WTC11 (cell line): ENCODE data around the gene DPP8. TPM values are rescaled to one million over a fixed set of nuclear protein-coding genes. Genes with fewer than 3 reads are reported as not detected.
"Not testable (repeated sequence)": the region's sequence is repeated elsewhere in the genome, so short reads cannot be mapped to it uniquely, and the experiment has no call there.

ENCODE experiments used
- ATAC-seq: fragments of 200-7000 bp; cut with Tn5 transposase; 2 replicates; pipeline ENCODE4 v1.10.0; 2021; ENCODE audit warnings: mild to moderate bottlenecking, moderate library complexity
- CTCF ChIA-PET: fragments of 300-600 bp; sonication (Branson Sonifier 250); formaldehyde crosslinking; loops from one replicate; lab custom pipeline; 2021; ENCODE audit warnings: antibody characterized with exemption; lab: Charles Lee
- POLR2A ChIA-PET: fragments of 350-600 bp; sonication (Branson Sonifier 250); formaldehyde crosslinking; loops from one replicate; lab custom pipeline; 2021; ENCODE audit warnings: antibody characterized with exemption; lab: Charles Lee
- DNase-seq: peaks from one replicate; pipeline ENCODE4 v3.0.0; 2021; ENCODE audit warnings: low spot score
- H3K27ac Mint-ChIP-seq: 2 replicates; pipeline ENCODE4 v1.8.0; 2021; ENCODE audit warnings: mixed read lengths
- H3K27me3 Mint-ChIP-seq: 2 replicates; pipeline ENCODE4 v1.8.0; 2021; ENCODE audit warnings: low read depth, mild to moderate bottlenecking, moderate library complexity, mixed read lengths
- H3K36me3 Mint-ChIP-seq: 2 replicates; pipeline ENCODE4 v1.8.0; 2021; ENCODE audit warnings: mixed read lengths
- H3K4me1 Mint-ChIP-seq: 2 replicates; pipeline ENCODE4 v1.8.0; 2022; ENCODE audit warnings: mixed read lengths
- H3K4me3 Mint-ChIP-seq: 2 replicates; pipeline ENCODE4 v1.8.0; 2021; ENCODE audit warnings: mild to moderate bottlenecking, moderate library complexity, mixed read lengths
- H3K9me3 Mint-ChIP-seq: 2 replicates; pipeline ENCODE4 v1.8.0; 2021; ENCODE audit warnings: mixed read lengths
- ATF1 ChIP-seq: sonication (generic); formaldehyde crosslinking; IDR thresholded peaks from 2 replicates; pipeline ENCODE4 v1.8.1; 2023; ENCODE audit warnings: mild to moderate bottlenecking, moderate library complexity, missing genetic modification reagents
- CREB1 ChIP-seq: sonication (generic); formaldehyde crosslinking; IDR thresholded peaks from 2 replicates; pipeline ENCODE4 v1.8.0; 2023; ENCODE audit warnings: mild to moderate bottlenecking, missing genetic modification reagents
- ETV6 ChIP-seq: sonication (generic); formaldehyde crosslinking; IDR thresholded peaks from 2 replicates; pipeline ENCODE4 v1.8.1; 2022; ENCODE audit warnings: mild to moderate bottlenecking, missing genetic modification reagents
- NFATC4 ChIP-seq: fragments of 250-450 bp; sonication (Bioruptor Pico); IDR thresholded peaks from 2 replicates; pipeline ENCODE4 v1.9.0; 2021; ENCODE audit warnings: mild to moderate bottlenecking
- RELA ChIP-seq: sonication (generic); formaldehyde crosslinking; IDR thresholded peaks from 2 replicates; pipeline ENCODE4 v1.8.1; 2022; ENCODE audit warnings: missing genetic modification reagents, mild to moderate bottlenecking, borderline replicate concordance
- SMAD3 ChIP-seq: sonication (generic); formaldehyde crosslinking; IDR thresholded peaks from 2 replicates; pipeline ENCODE4 v1.8.0; 2022; ENCODE audit warnings: missing genetic modification reagents, mild to moderate bottlenecking, borderline replicate concordance
- ZNF219 ChIP-seq: sonication (generic); formaldehyde crosslinking; IDR thresholded peaks from 2 replicates; pipeline ENCODE4 v1.8.0; 2023; ENCODE audit warnings: missing genetic modification reagents, mild to moderate bottlenecking, borderline replicate concordance
- total RNA-seq: library from RNA; stranded (reverse); gene quantifications from 3 replicates; pipeline ENCODE4 v1.2.3, GENCODE V29; 2021
- TF ChIP-seq, protein P1 (sequence below): fragments of 200-600 bp; IDR thresholded peaks from 2 replicates; pipeline ENCODE4 v1.8.0; 2022; ENCODE audit warnings: antibody characterized with exemption
- TF ChIP-seq, protein P2 (sequence below): sonication (generic); formaldehyde crosslinking; IDR thresholded peaks from 2 replicates; pipeline ENCODE4 v1.8.0; 2022; ENCODE audit warnings: mild to moderate bottlenecking, missing genetic modification reagents
- TF ChIP-seq, protein P3 (sequence below): sonication (generic); formaldehyde crosslinking; IDR thresholded peaks from 2 replicates; pipeline ENCODE4 v1.8.1; 2022; ENCODE audit warnings: low read depth, missing genetic modification reagents, borderline replicate concordance
- TF ChIP-seq, protein P4 (sequence below): sonication (generic); formaldehyde crosslinking; IDR thresholded peaks from 2 replicates; pipeline ENCODE4 v1.8.1; 2022; ENCODE audit warnings: missing genetic modification reagents, borderline replicate concordance
- TF ChIP-seq, protein P5 (sequence below): sonication (generic); formaldehyde crosslinking; IDR thresholded peaks from 2 replicates; pipeline ENCODE4 v1.8.0; 2022; ENCODE audit warnings: missing genetic modification reagents
- TF ChIP-seq, protein P6 (sequence below): sonication (generic); formaldehyde crosslinking; IDR thresholded peaks from 2 replicates; pipeline ENCODE4 v1.8.0; 2023; ENCODE audit warnings: missing genetic modification reagents

The DPP8 gene
- total RNA-seq, 1 experiment from 2014 or later, result 31.9 TPM

DNA sequence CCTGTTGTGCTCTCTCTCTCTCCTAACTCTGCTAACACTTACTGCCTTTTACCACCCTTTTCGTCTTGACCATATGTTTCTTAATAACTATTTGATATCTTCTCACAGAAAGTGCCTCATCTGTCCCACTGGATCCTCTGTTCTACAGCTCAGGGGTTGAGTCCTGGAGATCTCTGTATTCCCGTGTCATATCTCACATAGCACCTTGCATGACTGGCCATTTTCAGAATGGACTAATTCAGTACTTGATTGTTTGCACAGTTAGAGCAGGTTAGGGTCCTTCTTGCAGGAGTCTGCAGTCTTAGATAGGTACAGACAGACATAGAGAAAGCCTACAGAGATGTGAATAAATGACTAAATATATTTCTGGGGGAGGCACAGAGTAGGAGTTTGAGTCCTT, 33.7 kb upstream of the DPP8 start (continued):
- TF ChIP-seq SMAD3 (CRISPR knock-in tag) (no peak), ATF1 (CRISPR knock-in tag) (no peak), CREB1 (CRISPR knock-in tag) (no peak), NFATC4 (CRISPR knock-in tag) (no peak), ETV6 (CRISPR knock-in tag) (no peak)
- TF ChIP-seq, protein P1, sequence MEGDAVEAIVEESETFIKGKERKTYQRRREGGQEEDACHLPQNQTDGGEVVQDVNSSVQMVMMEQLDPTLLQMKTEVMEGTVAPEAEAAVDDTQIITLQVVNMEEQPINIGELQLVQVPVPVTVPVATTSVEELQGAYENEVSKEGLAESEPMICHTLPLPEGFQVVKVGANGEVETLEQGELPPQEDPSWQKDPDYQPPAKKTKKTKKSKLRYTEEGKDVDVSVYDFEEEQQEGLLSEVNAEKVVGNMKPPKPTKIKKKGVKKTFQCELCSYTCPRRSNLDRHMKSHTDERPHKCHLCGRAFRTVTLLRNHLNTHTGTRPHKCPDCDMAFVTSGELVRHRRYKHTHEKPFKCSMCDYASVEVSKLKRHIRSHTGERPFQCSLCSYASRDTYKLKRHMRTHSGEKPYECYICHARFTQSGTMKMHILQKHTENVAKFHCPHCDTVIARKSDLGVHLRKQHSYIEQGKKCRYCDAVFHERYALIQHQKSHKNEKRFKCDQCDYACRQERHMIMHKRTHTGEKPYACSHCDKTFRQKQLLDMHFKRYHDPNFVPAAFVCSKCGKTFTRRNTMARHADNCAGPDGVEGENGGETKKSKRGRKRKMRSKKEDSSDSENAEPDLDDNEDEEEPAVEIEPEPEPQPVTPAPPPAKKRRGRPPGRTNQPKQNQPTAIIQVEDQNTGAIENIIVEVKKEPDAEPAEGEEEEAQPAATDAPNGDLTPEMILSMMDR, result no peak
- TF ChIP-seq, protein P2, sequence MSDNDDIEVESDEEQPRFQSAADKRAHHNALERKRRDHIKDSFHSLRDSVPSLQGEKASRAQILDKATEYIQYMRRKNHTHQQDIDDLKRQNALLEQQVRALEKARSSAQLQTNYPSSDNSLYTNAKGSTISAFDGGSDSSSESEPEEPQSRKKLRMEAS (CRISPR knock-in tag), result no peak
- TF ChIP-seq, protein P3, sequence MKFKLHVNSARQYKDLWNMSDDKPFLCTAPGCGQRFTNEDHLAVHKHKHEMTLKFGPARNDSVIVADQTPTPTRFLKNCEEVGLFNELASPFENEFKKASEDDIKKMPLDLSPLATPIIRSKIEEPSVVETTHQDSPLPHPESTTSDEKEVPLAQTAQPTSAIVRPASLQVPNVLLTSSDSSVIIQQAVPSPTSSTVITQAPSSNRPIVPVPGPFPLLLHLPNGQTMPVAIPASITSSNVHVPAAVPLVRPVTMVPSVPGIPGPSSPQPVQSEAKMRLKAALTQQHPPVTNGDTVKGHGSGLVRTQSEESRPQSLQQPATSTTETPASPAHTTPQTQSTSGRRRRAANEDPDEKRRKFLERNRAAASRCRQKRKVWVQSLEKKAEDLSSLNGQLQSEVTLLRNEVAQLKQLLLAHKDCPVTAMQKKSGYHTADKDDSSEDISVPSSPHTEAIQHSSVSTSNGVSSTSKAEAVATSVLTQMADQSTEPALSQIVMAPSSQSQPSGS (CRISPR knock-in tag), result no peak
- TF ChIP-seq, protein P4, sequence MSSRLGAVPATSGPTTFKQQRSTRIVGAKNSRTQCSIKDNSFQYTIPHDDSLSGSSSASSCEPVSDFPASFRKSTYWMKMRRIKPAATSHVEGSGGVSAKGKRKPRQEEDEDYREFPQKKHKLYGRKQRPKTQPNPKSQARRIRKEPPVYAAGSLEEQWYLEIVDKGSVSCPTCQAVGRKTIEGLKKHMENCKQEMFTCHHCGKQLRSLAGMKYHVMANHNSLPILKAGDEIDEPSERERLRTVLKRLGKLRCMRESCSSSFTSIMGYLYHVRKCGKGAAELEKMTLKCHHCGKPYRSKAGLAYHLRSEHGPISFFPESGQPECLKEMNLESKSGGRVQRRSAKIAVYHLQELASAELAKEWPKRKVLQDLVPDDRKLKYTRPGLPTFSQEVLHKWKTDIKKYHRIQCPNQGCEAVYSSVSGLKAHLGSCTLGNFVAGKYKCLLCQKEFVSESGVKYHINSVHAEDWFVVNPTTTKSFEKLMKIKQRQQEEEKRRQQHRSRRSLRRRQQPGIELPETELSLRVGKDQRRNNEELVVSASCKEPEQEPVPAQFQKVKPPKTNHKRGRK, result no peak
- TF ChIP-seq, protein P5, sequence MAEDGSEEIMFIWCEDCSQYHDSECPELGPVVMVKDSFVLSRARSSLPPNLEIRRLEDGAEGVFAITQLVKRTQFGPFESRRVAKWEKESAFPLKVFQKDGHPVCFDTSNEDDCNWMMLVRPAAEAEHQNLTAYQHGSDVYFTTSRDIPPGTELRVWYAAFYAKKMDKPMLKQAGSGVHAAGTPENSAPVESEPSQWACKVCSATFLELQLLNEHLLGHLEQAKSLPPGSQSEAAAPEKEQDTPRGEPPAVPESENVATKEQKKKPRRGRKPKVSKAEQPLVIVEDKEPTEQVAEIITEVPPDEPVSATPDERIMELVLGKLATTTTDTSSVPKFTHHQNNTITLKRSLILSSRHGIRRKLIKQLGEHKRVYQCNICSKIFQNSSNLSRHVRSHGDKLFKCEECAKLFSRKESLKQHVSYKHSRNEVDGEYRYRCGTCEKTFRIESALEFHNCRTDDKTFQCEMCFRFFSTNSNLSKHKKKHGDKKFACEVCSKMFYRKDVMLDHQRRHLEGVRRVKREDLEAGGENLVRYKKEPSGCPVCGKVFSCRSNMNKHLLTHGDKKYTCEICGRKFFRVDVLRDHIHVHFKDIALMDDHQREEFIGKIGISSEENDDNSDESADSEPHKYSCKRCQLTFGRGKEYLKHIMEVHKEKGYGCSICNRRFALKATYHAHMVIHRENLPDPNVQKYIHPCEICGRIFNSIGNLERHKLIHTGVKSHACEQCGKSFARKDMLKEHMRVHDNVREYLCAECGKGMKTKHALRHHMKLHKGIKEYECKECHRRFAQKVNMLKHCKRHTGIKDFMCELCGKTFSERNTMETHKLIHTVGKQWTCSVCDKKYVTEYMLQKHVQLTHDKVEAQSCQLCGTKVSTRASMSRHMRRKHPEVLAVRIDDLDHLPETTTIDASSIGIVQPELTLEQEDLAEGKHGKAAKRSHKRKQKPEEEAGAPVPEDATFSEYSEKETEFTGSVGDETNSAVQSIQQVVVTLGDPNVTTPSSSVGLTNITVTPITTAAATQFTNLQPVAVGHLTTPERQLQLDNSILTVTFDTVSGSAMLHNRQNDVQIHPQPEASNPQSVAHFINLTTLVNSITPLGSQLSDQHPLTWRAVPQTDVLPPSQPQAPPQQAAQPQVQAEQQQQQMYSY (CRISPR knock-in tag), result no peak
- TF ChIP-seq, all 79 proteins: peak for 0

DNA sequence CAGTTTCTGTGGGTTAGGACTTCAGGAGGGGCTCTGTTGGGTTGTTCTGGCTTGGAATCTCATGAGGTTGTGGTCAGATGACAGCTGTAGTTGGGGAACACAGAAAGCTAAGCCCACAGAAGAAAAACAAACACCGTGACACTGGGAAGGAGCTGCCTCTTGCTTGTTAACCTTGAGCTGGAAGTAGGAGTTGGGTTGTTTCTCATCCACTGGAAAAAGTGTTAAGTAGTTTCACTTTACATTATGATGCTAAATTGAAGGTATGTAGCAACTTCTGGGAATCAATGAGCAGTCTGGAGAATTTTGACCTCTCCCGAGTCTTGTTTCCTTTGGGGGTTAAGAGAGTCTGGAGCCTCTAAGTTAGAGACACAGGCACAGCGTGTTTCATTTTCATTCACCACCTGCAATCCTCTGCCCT, 33.2 kb upstream of the DPP8 start:
- H3K27ac Mint-ChIP-seq, result peak overlapping the region; percentile 58
- no peak overlapping the region for H3K4me3 Mint-ChIP-seq
- no peak for DNase-seq
- TF ChIP-seq RELA (no peak), ZNF219 (CRISPR knock-in tag) (no peak)
- TF ChIP-seq, protein P6, sequence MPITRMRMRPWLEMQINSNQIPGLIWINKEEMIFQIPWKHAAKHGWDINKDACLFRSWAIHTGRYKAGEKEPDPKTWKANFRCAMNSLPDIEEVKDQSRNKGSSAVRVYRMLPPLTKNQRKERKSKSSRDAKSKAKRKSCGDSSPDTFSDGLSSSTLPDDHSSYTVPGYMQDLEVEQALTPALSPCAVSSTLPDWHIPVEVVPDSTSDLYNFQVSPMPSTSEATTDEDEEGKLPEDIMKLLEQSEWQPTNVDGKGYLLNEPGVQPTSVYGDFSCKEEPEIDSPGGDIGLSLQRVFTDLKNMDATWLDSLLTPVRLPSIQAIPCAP (CRISPR knock-in tag), result no peak
- no peaks in the 10 kb centered on the region for H3K27me3 Mint-ChIP-seq
- peak; percentile 43 for ATAC-seq
- POLR2A ChIA-PET, result no interaction called here
- H3K4me1 Mint-ChIP-seq, result peaks cover 19% of the 10 kb centered on the region
- peaks cover 3% of the 10 kb centered on the region; the same call in 1 of the 2 replicates for H3K9me3 Mint-ChIP-seq
- H3K36me3 Mint-ChIP-seq, result peaks cover 28% of the 10 kb centered on the region
- CTCF ChIA-PET, result interaction anchor here (1.4 kb wide), 1 partner anchor 60 kb away, joined by 3 read pairs; the partner anchor contains the start of gene INTS14

DNA sequence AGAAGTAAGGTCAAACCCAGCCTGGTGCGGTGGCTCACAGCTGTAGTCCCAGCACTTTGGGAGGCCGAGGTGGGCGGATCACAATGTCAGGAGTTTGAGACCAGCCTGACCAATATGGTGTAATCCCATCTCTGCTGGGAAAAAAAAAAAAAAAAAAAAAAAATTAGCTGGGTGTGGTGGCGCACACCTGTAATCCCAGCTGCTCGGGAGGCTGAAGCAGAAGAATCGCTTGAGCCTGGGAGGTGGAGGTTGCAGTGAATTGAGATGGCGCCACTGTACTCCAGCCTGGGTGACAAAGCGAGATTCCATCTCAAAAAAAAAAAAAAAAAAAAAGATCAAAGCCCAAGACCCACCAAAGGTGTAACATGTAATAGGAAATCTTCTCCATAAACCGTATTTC, 31.8 kb upstream of the DPP8 start:
- DNase-seq, H3K9me3 Mint-ChIP-seq, POLR2A ChIA-PET, ATAC-seq, H3K27me3 Mint-ChIP-seq, H3K27ac Mint-ChIP-seq, H3K4me3 Mint-ChIP-seq: not testable (repeated sequence)
- Mint-ChIP-seq H3K36me3 (peaks cover 16% of the 10 kb centered on the region), H3K4me1 (peaks cover 22% of the 10 kb centered on the region)
- CTCF ChIA-PET, result interaction anchor here (0.6 to 1.2 kb wide), 3 partner anchors 62 to 747 kb away, joined by 3 to 4 read pairs (median 3); partner anchors contain the start of gene INTS14
